Ovary (tissue), 9 donors: ENCODE measurements around the gene CYB561. TPM values are rescaled to one million over a fixed set of nuclear protein-coding genes. Genes with fewer than 3 reads are reported as not detected.

Experiments
- DNase-seq, 5 donors: peaks; one replicate each; pipeline ENCODE4 v3.0.0-alpha.2; 2019 to 2020
- H3K27ac ChIP-seq, 2 donors: fragments of 200-600 bp; one replicate each; pipeline versions ENCODE4 v1.5.1 to v1.8.0; 2019 to 2022
- H3K27me3 ChIP-seq: fragments of 200-600 bp; one replicate; pipeline ENCODE4 v1.8.0; 2022
- H3K36me3 ChIP-seq: fragments of 200-600 bp; sonication (generic); one replicate; pipeline ENCODE4 v1.5.1; 2019
- H3K4me1 ChIP-seq: one replicate; pipeline ENCODE4 v1.8.1; 2013; ENCODE audit warnings: mild to moderate bottlenecking, moderate library complexity; ENCODE audit not compliant: insufficient read depth
- H3K4me3 ChIP-seq: fragments of 200-600 bp; sonication (generic); one replicate; pipeline ENCODE4 v1.5.1; 2017
- H3K9me3 ChIP-seq, 2 donors: fragments of 200-600 bp in 1 of 2; sonication (generic) in 1 of 2; one replicate each; pipeline versions ENCODE4 v1.5.1 to v1.8.1; 2013 to 2019; ENCODE audit warnings: mild to moderate bottlenecking in 1 of 2, moderate library complexity in 1 of 2
- CTCF ChIP-seq, 3 donors: fragments of 450-650 bp in 2 of 3; fragments of 200-600 bp in 1 of 3; IDR thresholded peaks; one replicate each; pipeline versions ENCODE4 v1.5.1 to v1.8.0; 2016 to 2022; ENCODE audit warnings: antibody characterized with exemption in 3 of 3, mild to moderate bottlenecking in 1 of 3
- EP300 ChIP-seq: sonication (generic); formaldehyde crosslinking; IDR thresholded peaks from one replicate; pipeline ENCODE4 v1.6.1; 2017; ENCODE audit warnings: antibody characterized with exemption
- POLR2A ChIP-seq: fragments of 450-650 bp; IDR thresholded peaks from one replicate; pipeline ENCODE4 v1.6.1; 2017; ENCODE audit warnings: antibody characterized with exemption, mild to moderate bottlenecking, moderate library complexity
- WGBS, 3 donors: extraction: QIAGEN DNeasy Blood & Tissue Kit in 1 of 3; methylation state at CpG; one replicate each; pipeline versions ENCODE4 v1.1.5 to v1.1.7; 2013 to 2017; 5-methylcytosine and 5-hydroxymethylcytosine counted together
- intact Hi-C, 4 donors: fragments of 100-400 bp; cut with DNase I; formaldehyde crosslinking; loops; one replicate each; pipeline versions ENCODE4 v1.11.0 to v1.15.1; 2022 to 2023
- polyA plus RNA-seq, 2 donors: library from polyadenylated mRNA; stranded (reverse); fragments of 200-250 nt in 1 of 2; fragments of 350-450 nt in 1 of 2; fragmentation: Illumina TruSeq in 1 of 2; extraction: RNeasy Lipid Tissue Mini Kit (QIAGEN cat#74804) in 1 of 2; gene quantifications; one replicate each; pipeline ENCODE4 v1.2.3, GENCODE V29; 2013 to 2014
- total RNA-seq, 7 donors: library from RNA; depleted of rRNA in 2 of 7; stranded (reverse); fragments of >200 nt in 2 of 7; fragmentation: NEBNext Ultra II Directional in 3 of 7; extraction: Animal tissue kit (Norgen Biotek cat#: 25700) in 3 of 7; gene quantifications; one replicate each; pipeline versions ENCODE4 v1.1.0 to v1.2.4, GENCODE V29; 2016 to 2023
- donor health status: DM: no; HTN: no; CAD: no; lungs with moderate emphysema.
- donor health status: DM: no; HTN: no; CAD: no.
- donor health status: Bipolar disorder and iron deficiency.
- donor health status: DM: yes; HTN: yes; CAD: no.
- donor health status: DM: no; HTN: no; CAD: no.
- donor health status: DM: yes; HTN: yes; CAD: no.

Gene CYB561
- total and polyA plus RNA-seq, 9 donors: 8.6 to 43.8 (median 15.3) TPM

GRCh38 chr17:63476854-63477479 is 30.9 kb upstream of the CYB561 start, which contains the start of gene ACE:
Gene ACE (plus strand): TSS chr17:63477061. CDS start chr17:63477095, 34 bp downstream.
- Histone ChIP-seq H3K4me3 (peak within 1 kb of the TSS; percentile 29), H3K9me3 (no peaks in the 10 kb centered on the region), H3K4me1 (peaks cover 16% of the 10 kb centered on the region), H3K27me3 (no peaks in the 10 kb centered on the region), H3K36me3 (no peaks in the 10 kb centered on the region), H3K27ac (no peak within 1 kb of the TSS)
- peak in 1 of 5 donors; percentile 44 for DNase-seq
- 0 to 2% (median 1%) methylated on average over 45 to 78 of the region's 78 CpGs for WGBS, 3 donors
- intact Hi-C loops: loop anchor here in 1 of 4 donors (5.0 kb wide), 1 partner anchor 40 kb away; no protein-coding TSS in a partner anchor
- no peak for TF ChIP-seq POLR2A
- no peak for TF ChIP-seq EP300
- no peak for TF ChIP-seq CTCF (IDR thresholded peaks at IDR 0.05)

GRCh38 chr17:63476459-63476853 is 30.4 kb upstream of the CYB561 start:
- H3K27ac ChIP-seq: no peak overlapping the region
- intact Hi-C loops: loop anchor here in 1 of 4 donors (5.0 kb wide), 1 partner anchor 39 kb away; no protein-coding TSS in a partner anchor
- WGBS, 3 donors: 3 to 20% (median 9%) methylated on average over 7 to 36 of the region's 36 CpGs

GRCh38 chr17:63475491-63476412 is 29.6 kb upstream of the CYB561 start:
- no peak overlapping the region for H3K27ac ChIP-seq
- no peaks in the 10 kb centered on the region for H3K27me3 ChIP-seq
- H3K9me3 ChIP-seq: no peaks in the 10 kb centered on the region
- H3K36me3 ChIP-seq: no peaks in the 10 kb centered on the region
- intact Hi-C loops: loop anchor here in 1 of 4 donors (5.0 kb wide), 1 partner anchor 38 kb away; no protein-coding TSS in a partner anchor
- DNase-seq: no peak
- TF ChIP-seq CTCF (IDR thresholded peaks at IDR 0.05) (no peak), EP300 (no peak), POLR2A (no peak)
- peaks cover 16% of the 10 kb centered on the region for H3K4me1 ChIP-seq
- no peak overlapping the region for H3K4me3 ChIP-seq
- WGBS, 3 donors: 80 to 82% (median 81%) methylated on average over 28 of the region's 28 CpGs

More at GRCh38 chr17:63476459-63476853, 30.4 kb upstream of the CYB561 start:
- no peaks in the 10 kb centered on the region for H3K36me3 ChIP-seq
- DNase-seq: peak in 1 of 5 donors; percentile 41
- TF ChIP-seq POLR2A (no peak), EP300 (no peak), CTCF (IDR thresholded peaks at IDR 0.05) (no peak)
- H3K9me3 ChIP-seq: no peaks in the 10 kb centered on the region
- peaks cover 16% of the 10 kb centered on the region for H3K4me1 ChIP-seq
- H3K4me3 ChIP-seq: peak overlapping the region; percentile 29
- no peaks in the 10 kb centered on the region for H3K27me3 ChIP-seq

GRCh38 chr17:63474586-63475460 is 28.7 kb upstream of the CYB561 start:
- Histone ChIP-seq H3K4me3 (no peak overlapping the region), H3K27ac (no peak overlapping the region), H3K9me3 (no peaks in the 10 kb centered on the region), H3K36me3 (no peaks in the 10 kb centered on the region), H3K4me1 (peaks cover 16% of the 10 kb centered on the region), H3K27me3 (no peaks in the 10 kb centered on the region)
- 29 to 43% (median 40%) methylated on average over 10 of the region's 10 CpGs for WGBS, 3 donors
- intact Hi-C loops: loop anchor here in 1 of 4 donors (5.0 kb wide), 1 partner anchor 38 kb away; no protein-coding TSS in a partner anchor
- DNase-seq: no peak
- TF ChIP-seq CTCF (IDR thresholded peaks at IDR 0.05): no peak
- no peak for TF ChIP-seq POLR2A
- TF ChIP-seq EP300: no peak
